NOMO-1 treated with DMSO at 0.1 percent for 48 hours (cell line): ENCODE results near the gene POLRMT.

Experiments used
- DNase-seq: peaks from one replicate; lab custom pipeline; 2025; ENCODE audit not compliant: unreplicated experiment; lab: John Stamatoyannopoulos, UW

POLRMT gene

GRCh38 chr19:648305-648704, 15.0 kb upstream of the POLRMT start:
- no peak for DNase-seq

DNA sequence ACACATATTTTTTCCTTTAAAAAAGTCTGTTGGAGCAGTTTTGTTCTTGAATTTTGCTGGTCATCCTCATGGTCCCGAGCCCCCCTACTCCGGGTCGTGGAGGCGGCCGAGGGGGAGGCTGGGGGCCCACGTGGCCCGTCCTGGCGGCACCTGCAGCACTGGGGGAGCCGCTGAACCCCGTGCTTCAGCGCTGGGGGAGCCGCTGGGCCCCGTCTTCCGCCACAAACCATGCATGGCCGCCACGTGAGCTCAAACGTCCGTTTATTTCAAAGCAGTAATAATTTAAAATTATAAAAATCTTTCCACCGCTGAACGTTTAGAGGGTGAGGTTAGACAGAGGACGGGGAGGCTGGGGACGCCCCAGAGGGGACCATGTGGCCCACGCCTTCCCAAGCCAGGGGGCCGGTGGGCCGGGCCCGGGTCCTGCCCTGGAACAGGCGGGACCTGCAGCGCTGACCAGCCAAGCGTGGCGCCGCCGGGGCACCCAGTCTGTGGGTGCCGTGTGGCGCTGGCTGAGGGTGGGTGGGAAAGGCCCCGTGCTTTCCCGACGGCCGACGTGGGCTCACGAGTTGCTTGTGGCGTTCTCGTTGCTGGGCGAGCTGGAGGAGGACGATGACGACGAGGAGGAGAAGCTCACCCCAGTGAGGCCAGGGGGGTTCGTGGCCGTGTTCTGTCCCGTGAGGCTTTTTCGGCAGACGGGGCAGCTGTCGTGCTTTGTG, 14.4 kb upstream of the POLRMT start:
- no peak for DNase-seq

DNA sequence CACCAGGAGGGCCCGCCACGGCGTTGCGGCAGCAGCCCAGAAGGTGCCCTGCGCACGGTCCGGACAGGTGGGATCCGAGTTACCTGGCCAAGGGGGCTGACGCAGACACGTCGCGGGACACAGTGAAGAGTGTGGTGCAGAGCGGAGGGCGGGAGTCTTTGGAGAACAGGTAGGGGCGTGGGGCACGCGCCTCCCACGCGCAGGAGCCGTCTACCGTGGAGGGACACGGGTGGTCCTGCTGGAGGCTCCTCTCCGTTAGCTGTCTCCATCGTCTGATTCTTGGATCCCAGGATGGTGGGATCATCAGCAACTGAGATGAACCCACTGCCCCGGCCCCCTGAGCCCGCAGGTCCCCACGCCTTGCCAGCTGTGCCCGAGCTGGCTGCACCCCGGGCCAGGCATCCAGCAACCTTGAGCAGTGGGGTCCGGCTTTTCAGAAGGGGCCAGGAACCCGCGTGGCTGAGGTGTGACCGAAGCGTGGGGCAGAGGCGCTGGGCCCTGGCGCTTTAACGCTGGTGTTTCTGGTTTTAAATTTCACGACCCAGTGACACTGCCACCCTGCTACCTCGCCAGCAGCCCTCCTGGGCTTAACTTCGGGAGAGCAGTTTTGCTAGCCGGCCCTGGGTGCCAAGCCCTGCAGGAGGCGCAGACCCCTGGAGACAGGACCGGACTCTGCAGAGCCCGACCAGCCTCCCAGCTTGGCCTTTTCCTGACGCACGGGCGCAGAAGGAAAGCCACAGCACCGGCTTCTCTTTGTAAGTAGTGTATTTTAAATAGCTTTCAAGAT, 13.6 kb upstream of the POLRMT start:
- DNase-seq, result no peak

- DNase-seq, result no peak
Observed at GRCh38 chr19:645912-646778, 12.8 kb upstream of the POLRMT start.

DNA sequence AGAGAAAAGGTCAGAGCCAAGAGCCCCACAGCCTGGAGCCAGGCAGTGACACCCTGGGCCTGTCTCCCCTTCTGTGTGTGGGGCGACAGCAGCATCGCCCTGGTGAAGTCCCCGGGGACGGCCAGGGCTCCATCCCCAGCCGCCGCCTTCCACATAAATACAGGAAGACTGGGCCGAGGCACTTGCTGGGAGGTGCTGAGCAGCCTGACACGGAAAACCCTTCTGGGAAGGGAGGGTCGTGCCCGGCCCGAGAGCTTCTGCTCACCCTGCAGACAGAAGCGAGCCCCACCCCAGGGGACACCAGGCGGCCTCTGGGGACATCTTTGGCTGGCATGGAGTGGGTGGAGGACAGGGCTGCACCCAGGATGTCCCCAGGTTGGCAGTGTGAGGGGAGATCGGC, 11.5 kb upstream of the POLRMT start:
- no peak for DNase-seq

DNA sequence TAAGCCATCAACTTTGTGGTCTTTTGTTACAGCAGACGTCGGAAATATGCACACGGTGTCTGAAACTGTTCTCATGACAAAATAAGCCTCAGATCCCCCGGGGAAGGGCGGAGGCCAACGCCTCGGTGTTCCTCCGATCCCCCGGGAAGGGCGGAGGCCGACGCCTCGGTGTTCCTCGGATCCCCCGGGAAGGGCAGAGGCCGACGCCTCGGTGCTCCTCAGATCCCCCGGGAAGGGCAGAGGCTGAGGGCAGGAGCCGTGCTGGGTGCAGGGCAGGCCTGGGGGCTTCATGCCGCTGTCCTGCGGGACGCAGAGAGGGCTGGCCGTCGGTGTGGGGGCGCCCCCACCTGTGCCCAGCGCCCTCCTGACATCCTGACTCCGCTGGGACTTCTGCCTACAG, 11.0 kb upstream of the POLRMT start:
- DNase-seq, result no peak

- DNase-seq, result no peak
Observed at GRCh38 chr19:643736-644135, 10.4 kb upstream of the POLRMT start.

GRCh38 chr19:642767-643727, 9.7 kb upstream of the POLRMT start:
- no peak for DNase-seq

DNA sequence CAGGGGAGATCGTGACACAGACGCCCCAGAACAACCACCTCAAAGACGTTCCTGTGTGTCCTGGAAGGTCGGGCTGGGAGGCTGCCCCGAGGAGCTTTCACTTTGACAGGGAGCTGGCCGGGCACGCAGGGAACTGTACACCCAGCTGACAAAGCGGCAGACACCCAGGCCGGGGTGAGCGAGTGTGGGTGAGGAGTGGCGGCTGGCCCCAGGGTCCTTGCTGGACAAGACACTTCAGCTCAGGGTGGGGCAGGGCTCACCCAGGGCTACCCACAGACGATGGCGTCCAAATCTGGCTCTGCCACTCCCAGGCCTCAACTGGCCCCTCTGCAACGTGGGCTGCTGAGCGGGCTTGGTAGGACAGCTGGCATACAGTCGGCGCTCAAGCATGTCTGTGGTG, 8.4 kb upstream of the POLRMT start:
- DNase-seq, result no peak

DNA sequence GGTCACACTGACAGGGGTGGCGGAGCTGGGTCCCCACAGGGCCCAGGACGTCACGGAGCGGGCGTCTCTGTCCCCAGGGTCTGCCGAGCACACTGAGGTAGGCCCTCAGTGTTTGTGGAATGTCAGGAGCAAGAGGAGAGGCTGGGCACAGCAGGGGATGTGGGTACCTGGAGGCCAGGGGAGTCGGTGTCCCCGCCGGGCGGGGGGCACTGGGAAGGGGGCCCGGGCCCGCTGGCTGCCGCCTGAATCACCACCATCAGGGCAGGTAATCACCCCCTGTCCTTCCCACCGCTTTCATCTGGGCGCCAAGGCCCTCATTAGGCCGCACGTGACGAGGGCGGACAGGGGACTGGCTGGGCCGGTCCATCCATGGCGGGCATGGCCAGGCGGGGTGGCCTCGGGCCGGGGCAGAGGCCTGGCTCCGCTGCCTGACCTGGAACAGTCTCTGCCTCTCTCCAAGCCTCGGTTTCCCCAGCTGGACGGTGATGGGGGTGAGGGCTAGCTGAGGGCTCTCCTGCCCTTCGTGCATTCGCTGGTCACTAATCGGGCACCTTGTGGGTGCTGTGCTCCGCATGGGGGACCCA, 7.4 kb upstream of the POLRMT start:
- DNase-seq, result no peak

DNA sequence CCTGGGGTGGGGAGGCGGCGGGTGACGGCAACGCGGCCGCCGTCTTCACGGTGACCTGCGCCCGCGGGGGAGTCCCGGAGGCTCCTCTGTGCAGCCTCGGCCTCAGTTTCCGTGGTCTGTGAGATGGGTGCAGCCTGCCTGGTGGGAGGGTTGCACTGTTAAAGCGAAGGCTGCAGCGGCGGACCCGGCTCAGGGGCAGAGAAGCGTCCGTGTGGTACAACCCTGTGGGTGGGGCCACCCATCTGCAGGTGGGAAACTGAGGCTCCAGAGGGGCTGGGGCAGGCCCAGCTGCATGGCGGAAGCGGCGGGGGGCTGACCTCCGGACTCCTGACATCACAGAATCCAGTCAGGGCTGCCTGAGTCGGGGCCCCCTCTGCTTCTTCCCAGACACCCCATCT, 6.8 kb upstream of the POLRMT start:
- DNase-seq, result no peak

- DNase-seq, result peak; percentile 74
Observed at GRCh38 chr19:639253-640160, 6.2 kb upstream of the POLRMT start, which contains the start of gene FGF22. Gene FGF22 (plus strand): TSS chr19:639879. CDS start chr19:639926, 47 bp downstream.

DNA sequence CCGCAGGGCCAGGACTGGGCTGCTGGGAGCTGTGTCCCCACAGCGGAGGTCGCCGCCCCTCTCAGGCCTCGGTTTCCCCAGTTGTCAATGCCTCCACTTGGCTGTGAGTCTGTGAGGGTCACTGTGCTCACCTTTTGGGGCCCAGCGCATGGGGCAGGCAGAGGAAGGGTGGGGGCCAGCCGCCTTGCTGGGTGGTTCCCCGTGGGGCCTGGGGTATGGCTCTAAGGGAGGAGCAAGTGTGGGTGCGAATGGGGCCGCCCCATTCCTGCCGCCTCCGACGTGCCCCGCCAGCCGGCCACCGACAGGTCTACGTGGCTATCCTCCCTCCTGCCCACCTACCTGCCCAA, 5.5 kb upstream of the POLRMT start:
- no peak for DNase-seq

- DNase-seq, result no peak
Observed at GRCh38 chr19:634975-635652, 1.8 kb upstream of the POLRMT start.

GRCh38 chr19:633786-634639, 676 bp upstream of the POLRMT start:
- DNase-seq, result no peak

DNA sequence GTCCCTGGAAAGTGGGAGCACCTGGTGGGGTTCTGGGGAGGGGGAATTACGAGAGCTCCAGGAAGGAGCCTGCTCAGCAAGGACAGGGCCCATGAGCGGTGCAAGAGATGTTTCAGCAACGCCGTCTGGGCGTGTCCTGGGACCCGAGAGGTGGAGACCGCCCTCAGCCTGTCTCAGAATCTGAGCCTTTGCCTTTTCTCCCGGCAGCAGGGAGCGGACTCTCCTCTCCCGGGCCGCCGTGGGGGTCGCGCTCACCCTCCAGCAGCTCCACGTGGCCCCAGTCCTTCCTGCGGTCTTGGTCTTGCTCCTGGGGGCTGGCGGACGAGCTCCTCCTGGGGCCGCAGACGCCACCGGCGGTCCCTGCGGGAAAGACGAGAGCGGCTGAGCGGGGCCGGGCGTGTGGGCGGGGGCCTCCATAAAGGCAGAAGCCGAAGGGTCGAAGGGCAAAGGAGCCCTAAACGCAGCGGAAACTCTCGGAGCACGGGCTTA, 714 bp downstream of the POLRMT start:
- DNase-seq, result peak; percentile 38

- DNase-seq, result no peak
Observed at GRCh38 chr19:629961-630714, 3.2 kb downstream of the POLRMT start.
